DOHH2 (cell line): ENCODE data around the gene LNX1.

Experiments used
- H3F3A ChIP-seq: fragments of 200-600 bp; sonication (generic), shearing (Covaris generic); 2 replicates; pipeline ENCODE4 v1.6.0; 2016; ENCODE audit warnings: antibody characterized with exemption, mild to moderate bottlenecking; ENCODE audit not compliant: control insufficient read depth, insufficient read depth
- H3K27ac ChIP-seq: fragments of 200-600 bp; sonication (generic); 2 replicates; pipeline ENCODE4 v1.5.1; 2014; ENCODE audit warnings: low read depth, mild to moderate bottlenecking, low read length, moderate library complexity
- H3K27me3 ChIP-seq: fragments of 200-600 bp; sonication (generic); 2 replicates; pipeline ENCODE4 v1.6.1; 2014; ENCODE audit warnings: mild to moderate bottlenecking, low read length, mixed read lengths; ENCODE audit not compliant: control insufficient read depth
- H3K36me3 ChIP-seq: fragments of 200-600 bp; sonication (generic); 2 replicates; pipeline ENCODE4 v1.6.1; 2014; ENCODE audit warnings: mild to moderate bottlenecking, low read length, moderate library complexity, mixed read lengths; ENCODE audit not compliant: control insufficient read depth
- H3K4me1 ChIP-seq: fragments of 200-600 bp; sonication (generic); 2 replicates; pipeline ENCODE4 v1.6.1; 2014; ENCODE audit warnings: mild to moderate bottlenecking, low read length, mixed read lengths; ENCODE audit not compliant: control insufficient read depth
- H3K4me2 ChIP-seq: fragments of 200-600 bp; sonication (generic); 2 replicates; pipeline ENCODE4 v1.6.0; 2014; ENCODE audit warnings: mild to moderate bottlenecking, low read length, moderate library complexity
- H3K4me3 ChIP-seq: fragments of 200-600 bp; sonication (generic); 2 replicates; pipeline ENCODE4 v1.5.1; 2014; ENCODE audit warnings: mild to moderate bottlenecking, low read length, mixed read lengths
- H3K79me2 ChIP-seq: fragments of 200-600 bp; sonication (generic); 2 replicates; pipeline ENCODE4 v1.6.1; 2014; ENCODE audit warnings: mild to moderate bottlenecking, low read length, mixed read lengths; ENCODE audit not compliant: control insufficient read depth
- H3K9me2 ChIP-seq: fragments of 200-600 bp; sonication (generic); replicated peaks from 2 replicates; pipeline ENCODE4 v1.6.1; 2014; ENCODE audit warnings: mild to moderate bottlenecking, low read length, mixed read lengths; ENCODE audit not compliant: control insufficient read depth
- H3K9me3 ChIP-seq: fragments of 200-600 bp; sonication (generic); 2 replicates; pipeline ENCODE4 v1.6.1; 2014; ENCODE audit warnings: antibody characterized with exemption, low read length, mixed read lengths; ENCODE audit not compliant: control insufficient read depth, insufficient read depth
- H4K20me1 ChIP-seq: fragments of 200-600 bp; sonication (generic); 2 replicates; pipeline ENCODE4 v1.6.0; 2014; ENCODE audit warnings: low read depth, mild to moderate bottlenecking, antibody characterized with exemption, low read length, moderate library complexity; ENCODE audit not compliant: control insufficient read depth, insufficient read depth
- EZH2phosphoT487 ChIP-seq: fragments of 200-600 bp; sonication (generic); IDR thresholded peaks from 2 replicates; pipeline ENCODE4 v1.6.1; 2017; ENCODE audit warnings: borderline replicate concordance, mild to moderate bottlenecking, antibody characterized with exemption, low read length, moderate library complexity, mixed read lengths
- TF ChIP-seq, protein P1 (sequence below): fragments of 200-600 bp; sonication (generic); IDR thresholded peaks from one replicate; pipeline ENCODE4 v1.5.1; 2014; ENCODE audit warnings: antibody characterized with exemption, mild to moderate bottlenecking, low read depth, low read length; ENCODE audit not compliant: poor library complexity, severe bottlenecking

The LNX1 gene

DNA sequence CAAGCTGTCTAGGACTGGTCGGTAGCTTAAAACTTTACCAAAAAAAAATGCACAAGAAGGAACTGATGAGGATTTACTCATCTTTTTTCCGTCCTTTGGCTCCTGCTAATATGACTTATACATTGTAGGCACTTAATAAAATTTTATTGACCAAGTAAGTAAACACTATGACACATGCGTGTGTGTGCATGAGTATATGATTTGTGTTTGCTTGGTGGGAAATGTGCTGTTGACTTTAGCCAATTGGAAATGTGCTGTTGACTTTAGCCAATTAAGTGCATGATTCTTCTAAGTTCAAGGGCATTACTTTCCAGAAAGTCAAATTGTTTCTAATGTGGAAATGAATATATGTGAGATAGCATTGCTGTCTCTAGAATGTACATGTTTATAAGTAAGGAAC is 135.5 kb downstream of the LNX1 start:
- H3F3A ChIP-seq, result no peaks in the 10 kb centered on the region
- no peak overlapping the region for H3K27ac ChIP-seq
- H4K20me1 ChIP-seq, result no peaks in the 10 kb centered on the region
- no peaks in the 10 kb centered on the region for H3K79me2 ChIP-seq
- no peak overlapping the region for H3K4me2 ChIP-seq
- TF ChIP-seq, protein P1, sequence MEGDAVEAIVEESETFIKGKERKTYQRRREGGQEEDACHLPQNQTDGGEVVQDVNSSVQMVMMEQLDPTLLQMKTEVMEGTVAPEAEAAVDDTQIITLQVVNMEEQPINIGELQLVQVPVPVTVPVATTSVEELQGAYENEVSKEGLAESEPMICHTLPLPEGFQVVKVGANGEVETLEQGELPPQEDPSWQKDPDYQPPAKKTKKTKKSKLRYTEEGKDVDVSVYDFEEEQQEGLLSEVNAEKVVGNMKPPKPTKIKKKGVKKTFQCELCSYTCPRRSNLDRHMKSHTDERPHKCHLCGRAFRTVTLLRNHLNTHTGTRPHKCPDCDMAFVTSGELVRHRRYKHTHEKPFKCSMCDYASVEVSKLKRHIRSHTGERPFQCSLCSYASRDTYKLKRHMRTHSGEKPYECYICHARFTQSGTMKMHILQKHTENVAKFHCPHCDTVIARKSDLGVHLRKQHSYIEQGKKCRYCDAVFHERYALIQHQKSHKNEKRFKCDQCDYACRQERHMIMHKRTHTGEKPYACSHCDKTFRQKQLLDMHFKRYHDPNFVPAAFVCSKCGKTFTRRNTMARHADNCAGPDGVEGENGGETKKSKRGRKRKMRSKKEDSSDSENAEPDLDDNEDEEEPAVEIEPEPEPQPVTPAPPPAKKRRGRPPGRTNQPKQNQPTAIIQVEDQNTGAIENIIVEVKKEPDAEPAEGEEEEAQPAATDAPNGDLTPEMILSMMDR, result no peak
- TF ChIP-seq EZH2phosphoT487, result no peak
- peaks cover 90% of the 10 kb centered on the region for H3K36me3 ChIP-seq
- no peak overlapping the region for H3K4me3 ChIP-seq
- no peaks in the 10 kb centered on the region for H3K27me3 ChIP-seq
- no peaks in the 10 kb centered on the region for H3K4me1 ChIP-seq
- H3K9me2 ChIP-seq, result no peaks in the 10 kb centered on the region
- H3K9me3 ChIP-seq, result no peaks in the 10 kb centered on the region

DNA sequence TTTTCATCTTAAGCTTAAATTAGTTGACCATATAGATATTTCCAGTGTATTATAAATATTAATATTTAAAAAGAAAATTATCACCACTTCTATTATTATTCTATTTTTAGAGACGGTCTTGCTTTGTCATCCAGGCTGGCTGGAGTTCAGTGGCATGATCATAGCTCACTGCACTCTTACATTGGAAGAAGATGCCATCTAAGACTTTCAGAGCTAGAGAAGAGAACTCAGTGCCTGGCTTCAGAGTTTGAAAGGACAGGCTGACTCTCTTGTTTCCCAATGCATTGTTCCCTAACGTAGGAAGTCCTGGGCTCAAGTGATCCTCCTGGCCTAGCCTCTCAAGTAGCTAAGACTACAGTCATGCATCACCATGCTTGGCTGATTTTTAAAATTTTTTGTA is 137.9 kb downstream of the LNX1 start:
- Histone ChIP-seq H3K9me3 (no peaks in the 10 kb centered on the region), H3K4me2 (no peak overlapping the region), H3K27me3 (no peaks in the 10 kb centered on the region), H3F3A (no peaks in the 10 kb centered on the region), H4K20me1 (no peaks in the 10 kb centered on the region), H3K9me2 (no peaks in the 10 kb centered on the region), H3K36me3 (peaks cover 78% of the 10 kb centered on the region), H3K4me3 (no peak overlapping the region), H3K79me2 (no peaks in the 10 kb centered on the region; the same call in 1 of the 2 replicates), H3K27ac (no peak overlapping the region), H3K4me1 (no peaks in the 10 kb centered on the region)
- no peak for TF ChIP-seq EZH2phosphoT487

DNA sequence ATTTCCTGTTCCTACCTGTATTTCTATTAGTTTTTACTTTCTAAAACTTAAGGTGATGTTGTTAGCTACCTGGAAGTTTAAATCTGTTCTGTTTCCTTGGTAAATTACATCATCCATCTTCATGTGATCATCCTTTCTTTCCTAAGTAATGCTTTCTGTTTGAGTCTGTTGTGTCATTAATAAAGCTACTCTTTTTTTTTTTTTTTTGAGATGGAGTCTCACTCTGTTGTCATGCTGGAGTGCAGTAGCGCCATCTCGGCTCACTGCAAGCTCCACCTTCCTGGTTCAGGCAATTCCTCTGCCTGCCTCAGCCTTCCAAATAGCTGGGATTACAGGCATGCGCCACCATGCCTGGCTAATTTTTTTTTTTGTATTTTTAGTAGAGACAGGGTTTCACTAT is 140.5 kb downstream of the LNX1 start:
- Histone ChIP-seq H3K9me3 (no peaks in the 10 kb centered on the region), H3K4me3 (no peak overlapping the region), H4K20me1 (no peaks in the 10 kb centered on the region), H3K27ac (no peak overlapping the region), H3K9me2 (no peaks in the 10 kb centered on the region), H3K4me2 (no peak overlapping the region), H3K4me1 (no peaks in the 10 kb centered on the region), H3F3A (no peaks in the 10 kb centered on the region), H3K79me2 (no peaks in the 10 kb centered on the region; the same call in 1 of the 2 replicates), H3K36me3 (peaks cover 83% of the 10 kb centered on the region), H3K27me3 (no peaks in the 10 kb centered on the region)
- no peak for TF ChIP-seq EZH2phosphoT487
- TF ChIP-seq, protein P1, result no peak

- H3K36me3 ChIP-seq, result peaks cover 90% of the 10 kb centered on the region
- no peak overlapping the region for H3K4me2 ChIP-seq
- no peaks in the 10 kb centered on the region for H3K27me3 ChIP-seq
- no peak overlapping the region for H3K4me3 ChIP-seq
- no peaks in the 10 kb centered on the region for H3K4me1 ChIP-seq
- no peaks in the 10 kb centered on the region for H3K9me3 ChIP-seq
- no peaks in the 10 kb centered on the region for H3K9me2 ChIP-seq
- no peaks in the 10 kb centered on the region for H3F3A ChIP-seq
- H3K79me2 ChIP-seq, result peaks cover 3% of the 10 kb centered on the region; the same call in 1 of the 2 replicates
- TF ChIP-seq, protein P1, result no peak
- no peak for TF ChIP-seq EZH2phosphoT487
- H3K27ac ChIP-seq, result no peak overlapping the region
- H4K20me1 ChIP-seq, result no peaks in the 10 kb centered on the region
Observed at GRCh38 chr4:53444954-53445353, 146.3 kb downstream of the LNX1 start.
